HG02973 (cell line): ENCODE results near the gene PLCL2.

ENCODE experiments used
- ATAC-seq: cut with Tn5 transposase; IDR thresholded peaks from one replicate; pipeline ENCODE4 v1.9.1; 2021; ENCODE audit warnings: moderate library complexity; ENCODE audit not compliant: unreplicated experiment

The PLCL2 gene

GRCh38 chr3:17065881-17066280 is 181.1 kb downstream of the PLCL2 start:
- no peak for ATAC-seq

GRCh38 chr3:17069754-17070153 is 185.0 kb downstream of the PLCL2 start:
- no peak for ATAC-seq

GRCh38 chr3:17070161-17070959 is 185.6 kb downstream of the PLCL2 start:
- no peak for ATAC-seq

- ATAC-seq, result no peak
Measured at GRCh38 chr3:17074559-17074958, 189.8 kb downstream of the PLCL2 start.

GRCh38 chr3:17075358-17075757 is 190.6 kb downstream of the PLCL2 start:
- no peak for ATAC-seq

GRCh38 chr3:17075907-17076306 is 191.2 kb downstream of the PLCL2 start:
- no peak for ATAC-seq

- ATAC-seq, result no peak
Measured at GRCh38 chr3:17076940-17077605, 192.3 kb downstream of the PLCL2 start.

- no peak for ATAC-seq
Measured at GRCh38 chr3:17077606-17078005, 192.9 kb downstream of the PLCL2 start.

GRCh38 chr3:17078926-17079465 is 194.2 kb downstream of the PLCL2 start:
- ATAC-seq, result no peak

- no peak for ATAC-seq
Measured at GRCh38 chr3:17079933-17080332, 195.2 kb downstream of the PLCL2 start.

- no peak for ATAC-seq
Measured at GRCh38 chr3:17081520-17081919, 196.8 kb downstream of the PLCL2 start.

- ATAC-seq, result no peak
Measured at GRCh38 chr3:17087509-17087908, 202.8 kb downstream of the PLCL2 start.

- no peak for ATAC-seq
Measured at GRCh38 chr3:17088017-17088416, 203.3 kb downstream of the PLCL2 start.

GRCh38 chr3:17088602-17089313 is 204.0 kb downstream of the PLCL2 start:
- no peak for ATAC-seq

- ATAC-seq, result no peak
Measured at GRCh38 chr3:17089314-17089700, 204.6 kb downstream of the PLCL2 start.

GRCh38 chr3:17090280-17090983 is 205.7 kb downstream of the PLCL2 start:
- ATAC-seq, result no peak

- ATAC-seq, result no peak
Measured at GRCh38 chr3:17091910-17092582, 207.3 kb downstream of the PLCL2 start.

- no peak for ATAC-seq
Measured at GRCh38 chr3:17092583-17092933, 207.8 kb downstream of the PLCL2 start.

GRCh38 chr3:17094551-17094950 is 209.8 kb downstream of the PLCL2 start:
- no peak for ATAC-seq

- no peak for ATAC-seq
Measured at GRCh38 chr3:17103579-17103978, 218.8 kb downstream of the PLCL2 start.
